CD8-positive, alpha-beta memory T cell (primary cell): ENCODE results near the gene IQSEC2. TPM values are rescaled to one million over a fixed set of nuclear protein-coding genes. Genes with fewer than 3 reads are reported as not detected.

Experiments used
- CTCF ChIA-PET: fragments of 350-600 bp; sonication (Branson Sonifier 250); formaldehyde crosslinking; loops from one replicate; lab custom pipeline; 2021; ENCODE audit warnings: antibody characterized with exemption; lab: Charles Lee
- POLR2A ChIA-PET: fragments of 350-600 bp; sonication (Branson Sonifier 250); formaldehyde crosslinking; loops from one replicate; lab custom pipeline; 2021; ENCODE audit warnings: antibody characterized with exemption; lab: Charles Lee
- DNase-seq, 5 donors: peaks; one replicate each; pipeline versions ENCODE4 v3.0.0 to v3.0.0-alpha.2; 2020 to 2022; ENCODE audit warnings: mixed read lengths in 1 of 5
- H3K27ac ChIP-seq: one replicate; pipeline ENCODE4 v1.7.0; 2013; ENCODE audit warnings: low read depth, mild to moderate bottlenecking, low read length, moderate library complexity
- H3K27me3 ChIP-seq: 2 replicates; pipeline ENCODE4 v1.7.0; 2013; ENCODE audit warnings: low read length, mild to moderate bottlenecking; ENCODE audit not compliant: insufficient read depth, poor library complexity, severe bottlenecking
- H3K36me3 ChIP-seq: 2 replicates; pipeline ENCODE4 v1.7.0; 2013; ENCODE audit warnings: mild to moderate bottlenecking, low read length, moderate library complexity; ENCODE audit not compliant: insufficient read depth
- H3K4me1 ChIP-seq: 2 replicates; pipeline ENCODE4 v1.7.0; 2013; ENCODE audit warnings: mild to moderate bottlenecking, low read length, moderate library complexity; ENCODE audit not compliant: insufficient read depth
- H3K4me3 ChIP-seq: 2 replicates; pipeline ENCODE4 v1.7.0; 2013; ENCODE audit warnings: mild to moderate bottlenecking, low read length
- H3K9me3 ChIP-seq: 2 replicates; pipeline ENCODE4 v1.7.0; 2013; ENCODE audit warnings: mild to moderate bottlenecking, low read length
- H3K27ac Mint-ChIP-seq, 8 donors: one replicate each; pipeline ENCODE4 v1.8.0; 2020 to 2021; ENCODE audit warnings: mixed read lengths in 8 of 8, mild to moderate bottlenecking in 6 of 8, inconsistent platforms in 3 of 8, moderate library complexity in 3 of 8
- H3K27me3 Mint-ChIP-seq, 2 donors: one replicate each; pipeline ENCODE4 v1.8.0; 2020 to 2021; ENCODE audit warnings: mixed read lengths in 2 of 2, mild to moderate bottlenecking in 1 of 2, moderate library complexity in 1 of 2
- H3K36me3 Mint-ChIP-seq, 3 donors: one replicate each; pipeline ENCODE4 v1.8.0; 2020 to 2021; ENCODE audit warnings: mixed read lengths in 3 of 3, inconsistent platforms in 1 of 3, mild to moderate bottlenecking in 1 of 3
- H3K4me1 Mint-ChIP-seq, 3 donors: one replicate each; pipeline ENCODE4 v1.8.0; 2020 to 2021; ENCODE audit warnings: mixed read lengths in 3 of 3, inconsistent platforms in 1 of 3, mild to moderate bottlenecking in 1 of 3
- H3K4me3 Mint-ChIP-seq, 7 donors: one replicate each; pipeline ENCODE4 v1.8.0; 2020 to 2021; ENCODE audit warnings: mixed read lengths in 7 of 7, mild to moderate bottlenecking in 6 of 7, moderate library complexity in 4 of 7, inconsistent platforms in 2 of 7
- H3K9me3 Mint-ChIP-seq, 5 donors: one replicate each; pipeline ENCODE4 v1.8.0; 2020 to 2022; ENCODE audit warnings: mixed read lengths in 5 of 5, mild to moderate bottlenecking in 3 of 5, moderate library complexity in 2 of 5, inconsistent platforms in 1 of 5
- polyA plus RNA-seq: library from polyadenylated mRNA; unstranded; fragments of 300-500 nt; fragmentation: Illumina TruSeq; gene quantifications from one replicate; pipeline ENCODE4 v1.2.3, GENCODE V29; 2021
- total RNA-seq, 2 experiments: library from RNA; stranded (reverse); gene quantifications; one replicate each; pipeline ENCODE4 v1.2.3, GENCODE V29; 2021

Gene IQSEC2
- total and polyA plus RNA-seq, 3 experiments from 2014 or later: 0.29 to 0.96 (median 0.35) TPM

DNA sequence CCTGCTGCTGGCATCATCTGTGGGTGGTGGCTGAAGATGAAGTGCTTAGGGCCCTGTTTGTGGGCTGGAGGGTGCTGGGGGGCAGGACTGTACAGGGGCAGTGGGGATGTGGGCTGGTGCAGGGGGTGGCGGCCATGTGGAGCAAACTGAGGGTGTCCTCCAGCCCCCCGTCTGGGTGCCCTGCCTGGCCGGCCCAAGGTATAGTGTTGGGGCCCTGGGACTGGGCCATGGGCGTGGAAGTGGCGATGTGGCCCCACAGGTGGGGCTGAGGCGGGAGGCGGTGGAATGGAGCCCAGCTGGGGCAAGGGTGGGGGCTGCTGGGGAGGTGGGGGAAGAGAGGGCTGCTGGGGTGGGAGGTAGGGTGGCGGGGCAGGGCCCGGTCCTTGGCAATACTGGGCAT is 46.9 kb downstream of the IQSEC2 start:
- Mint-ChIP-seq H3K27ac (no peak overlapping the region), H3K36me3 (no peaks in the 10 kb centered on the region), H3K4me3 (no peak overlapping the region), H3K27me3 (peaks cover 5 to 12% of the 10 kb centered on the region in 2 donors), H3K4me1 (no peaks in the 10 kb centered on the region), H3K9me3 (no peaks in the 10 kb centered on the region)
- Histone ChIP-seq H3K36me3 (no peaks in the 10 kb centered on the region), H3K27me3 (no peaks in the 10 kb centered on the region), H3K9me3 (no peaks in the 10 kb centered on the region), H3K4me1 (no peaks in the 10 kb centered on the region), H3K27ac (no peak overlapping the region), H3K4me3 (no peak overlapping the region)
- no peak for DNase-seq
- POLR2A ChIA-PET: no interaction called here
- CTCF ChIA-PET: no interaction called here

DNA sequence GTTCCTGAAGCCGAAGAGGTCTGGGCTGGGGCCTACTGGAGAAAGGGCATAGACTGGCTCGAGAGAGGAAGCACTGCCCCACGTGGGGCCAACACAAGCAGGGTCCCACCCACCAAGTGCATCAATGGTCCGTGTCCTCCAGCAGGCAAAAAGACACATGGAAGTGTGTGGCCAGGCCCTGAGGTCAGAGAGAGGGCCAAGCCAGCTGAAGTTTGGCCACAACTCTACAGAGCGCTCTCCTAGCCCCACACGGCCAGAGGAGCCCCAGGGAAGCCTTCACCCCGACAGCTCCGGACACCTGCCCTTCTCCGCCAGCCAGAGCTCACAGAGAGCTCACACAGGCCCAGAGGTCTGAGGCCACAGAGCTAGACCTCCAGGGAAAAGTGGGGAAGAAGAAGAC is 47.8 kb downstream of the IQSEC2 start:
- Histone ChIP-seq H3K36me3 (no peaks in the 10 kb centered on the region), H3K27me3 (no peaks in the 10 kb centered on the region), H3K27ac (no peak overlapping the region), H3K4me1 (no peaks in the 10 kb centered on the region), H3K4me3 (no peak overlapping the region), H3K9me3 (no peaks in the 10 kb centered on the region)
- H3K27ac Mint-ChIP-seq: no peak overlapping the region
- no peak for DNase-seq
- H3K27me3 Mint-ChIP-seq: peaks cover 5 to 13% of the 10 kb centered on the region in 2 donors
- no peaks in the 10 kb centered on the region for H3K9me3 Mint-ChIP-seq
- POLR2A ChIA-PET: no interaction called here
- H3K4me3 Mint-ChIP-seq: no peak overlapping the region
- CTCF ChIA-PET: no interaction called here
- H3K36me3 Mint-ChIP-seq: no peaks in the 10 kb centered on the region
- no peaks in the 10 kb centered on the region for H3K4me1 Mint-ChIP-seq

GRCh38 chrX:53230116-53230515 is 51.3 kb downstream of the IQSEC2 start:
- ChIA-PET CTCF (no interaction called here), POLR2A (no interaction called here)
- peaks cover 0 to 3% (median 0%) of the 10 kb centered on the region in 5 donors for H3K9me3 Mint-ChIP-seq
- no peak for DNase-seq
- H3K4me1 Mint-ChIP-seq: peaks cover 9 to 10% (median 10%) of the 10 kb centered on the region in 3 donors
- H3K4me3 Mint-ChIP-seq: no peak overlapping the region
- peaks cover 5% of the 10 kb centered on the region for H3K4me1 ChIP-seq
- H3K27ac Mint-ChIP-seq: no peak overlapping the region
- peaks cover 5 to 14% of the 10 kb centered on the region in 2 donors for H3K27me3 Mint-ChIP-seq
- H3K27me3 ChIP-seq: no peaks in the 10 kb centered on the region
- H3K36me3 ChIP-seq: no peaks in the 10 kb centered on the region
- H3K4me3 ChIP-seq: no peak overlapping the region
- no peaks in the 10 kb centered on the region for H3K9me3 ChIP-seq
- peaks cover 0 to 2% (median 0%) of the 10 kb centered on the region in 3 donors for H3K36me3 Mint-ChIP-seq
- no peak overlapping the region for H3K27ac ChIP-seq

GRCh38 chrX:53227224-53227765 is 54.1 kb downstream of the IQSEC2 start:
- Mint-ChIP-seq H3K9me3 (peaks cover 0 to 5% (median 0%) of the 10 kb centered on the region in 5 donors), H3K27ac (peak overlapping the region in 1 of 8 donors; percentile 36), H3K4me1 (peaks cover 29 to 32% (median 29%) of the 10 kb centered on the region in 3 donors), H3K27me3 (peaks cover 5 to 22% of the 10 kb centered on the region in 2 donors), H3K4me3 (peak overlapping the region in 1 of 7 donors; percentile 62), H3K36me3 (peaks cover 0 to 19% (median 0%) of the 10 kb centered on the region in 3 donors)
- Histone ChIP-seq H3K4me3 (no peak overlapping the region), H3K4me1 (peaks cover 20% of the 10 kb centered on the region), H3K9me3 (no peaks in the 10 kb centered on the region), H3K27ac (no peak overlapping the region), H3K27me3 (no peaks in the 10 kb centered on the region), H3K36me3 (no peaks in the 10 kb centered on the region)
- DNase-seq: no peak
- CTCF ChIA-PET: no interaction called here
- POLR2A ChIA-PET: no interaction called here

- Histone ChIP-seq H3K4me3 (peak within 1 kb of the TSS; percentile 93), H3K9me3 (no peaks in the 10 kb centered on the region), H3K27ac (peak within 1 kb of the TSS; percentile 85), H3K27me3 (no peaks in the 10 kb centered on the region), H3K36me3 (peaks cover 9% of the 10 kb centered on the region), H3K4me1 (peaks cover 32% of the 10 kb centered on the region)
- peaks cover 0 to 33% (median 0%) of the 10 kb centered on the region in 3 donors for H3K36me3 Mint-ChIP-seq
- ChIA-PET CTCF (interaction anchor here (0.7 kb wide), 1 partner anchor 59 kb away, joined by 3 read pairs; no protein-coding TSS in a partner anchor), POLR2A (interaction anchor here (0.5 to 1.7 kb wide), 5 partner anchors 62 to 197 kb away, joined by 3 to 9 read pairs (median 4); partner anchors contain the start of genes RIBC1, SMC1A and TSPYL2)
- H3K27me3 Mint-ChIP-seq: peaks cover 0 to 14% of the 10 kb centered on the region in 2 donors
- H3K4me3 Mint-ChIP-seq: peak within 1 kb of the TSS; percentile 95 to 100 (median 98)
- H3K4me1 Mint-ChIP-seq: peaks cover 49 to 51% (median 50%) of the 10 kb centered on the region in 3 donors
- peak within 1 kb of the TSS; percentile 97 to 100 (median 99) for H3K27ac Mint-ChIP-seq
- peaks cover 0 to 5% (median 0%) of the 10 kb centered on the region in 5 donors for H3K9me3 Mint-ChIP-seq
- peak; percentile 76 to 96 (median 94) for DNase-seq
These were observed 56.3 kb downstream of the IQSEC2 start, which contains the start of gene KDM5C for GRCh38 chrX:53224860-53225797. KDM5C (minus strand) TSS chrX:53225207; CDS start chrX:53224889, 318 bp downstream.

- Mint-ChIP-seq H3K4me3 (peak overlapping the region; percentile 95 to 100 (median 98)), H3K27ac (peak overlapping the region; percentile 97 to 100 (median 99)), H3K9me3 (peaks cover 0 to 5% (median 0%) of the 10 kb centered on the region in 5 donors), H3K4me1 (peaks cover 50 to 59% (median 52%) of the 10 kb centered on the region in 3 donors), H3K36me3 (peaks cover 0 to 42% (median 0%) of the 10 kb centered on the region in 3 donors), H3K27me3 (peaks cover 0 to 11% of the 10 kb centered on the region in 2 donors)
- Histone ChIP-seq H3K9me3 (no peaks in the 10 kb centered on the region), H3K4me3 (peak overlapping the region; percentile 93), H3K4me1 (peaks cover 32% of the 10 kb centered on the region), H3K36me3 (peaks cover 16% of the 10 kb centered on the region), H3K27me3 (no peaks in the 10 kb centered on the region), H3K27ac (peak overlapping the region; percentile 85)
- ChIA-PET POLR2A (interaction anchor here (1.4 to 1.7 kb wide), 2 partner anchors 142 to 198 kb away, joined by 6 to 9 read pairs; partner anchors contain the start of genes RIBC1, SMC1A and TSPYL2), CTCF (no interaction called here)
- DNase-seq: peak in 3 of 5 donors; percentile 5 to 43 (median 31)
These were observed 57.2 kb downstream of the IQSEC2 start for GRCh38 chrX:53223955-53224859.

DNA sequence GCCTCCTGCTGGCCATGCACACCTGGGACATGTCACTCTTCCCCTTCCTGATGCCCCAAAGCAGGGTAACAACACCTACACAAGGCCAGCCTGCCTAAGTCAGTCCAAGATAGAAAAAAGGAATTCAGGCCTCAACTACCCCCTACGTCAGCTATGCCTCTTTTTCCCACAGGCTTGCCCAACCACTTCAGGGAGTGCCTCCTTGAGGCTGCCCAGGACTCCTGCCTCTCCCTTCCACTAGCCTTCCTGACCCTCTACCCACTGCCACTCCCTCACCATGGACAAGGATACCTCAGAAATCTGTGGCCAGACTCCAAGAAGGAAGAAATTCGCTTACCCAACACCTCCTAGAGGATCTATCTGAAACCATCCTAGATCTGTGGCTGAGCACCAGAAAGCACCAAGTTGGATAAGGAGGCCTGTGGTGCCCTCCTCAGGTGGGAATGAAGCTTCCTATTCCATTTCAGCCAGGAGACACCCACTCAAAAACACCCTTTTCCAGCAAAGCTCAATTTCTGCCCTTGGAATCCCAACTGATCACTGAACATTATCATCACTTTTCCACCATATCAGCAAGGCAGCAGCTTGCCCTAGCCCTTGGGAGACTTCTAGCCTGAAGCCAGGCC is 58.2 kb downstream of the IQSEC2 start:
- H3K4me3 ChIP-seq: peak overlapping the region; percentile 93
- peak overlapping the region; percentile 85 for H3K27ac ChIP-seq
- peaks cover 50 to 59% (median 52%) of the 10 kb centered on the region in 3 donors for H3K4me1 Mint-ChIP-seq
- no peaks in the 10 kb centered on the region for H3K27me3 ChIP-seq
- ChIA-PET POLR2A (no interaction called here), CTCF (no interaction called here)
- peaks cover 0 to 48% (median 0%) of the 10 kb centered on the region in 3 donors for H3K36me3 Mint-ChIP-seq
- peaks cover 16% of the 10 kb centered on the region for H3K36me3 ChIP-seq
- H3K4me3 Mint-ChIP-seq: peak overlapping the region; percentile 95 to 100 (median 98)
- H3K27ac Mint-ChIP-seq: peak overlapping the region; percentile 97 to 100 (median 99)
- peaks cover 0 to 11% of the 10 kb centered on the region in 2 donors for H3K27me3 Mint-ChIP-seq
- H3K9me3 Mint-ChIP-seq: peaks cover 0 to 5% (median 0%) of the 10 kb centered on the region in 5 donors
- peaks cover 32% of the 10 kb centered on the region for H3K4me1 ChIP-seq
- no peak for DNase-seq
- H3K9me3 ChIP-seq: no peaks in the 10 kb centered on the region
